ENCODE data around the gene NTNG1.
"Not testable (repeated sequence)": the region's sequence is repeated elsewhere in the genome, so short reads cannot be mapped to it uniquely, and the experiment has no call there.

Gene NTNG1

GRCh38 chr1:107140703-107141490 is at the start of gene NTNG1:
TSS of gene NTNG1 (plus strand) at chr1:107141039.
- no peak for DNase-seq (ENCODE audit: low read depth in 2 of 2)

- DNase-seq (ENCODE audit: low read depth in 2 of 2), result no peak
Observed at GRCh38 chr1:107091418-107091817, 49.4 kb upstream of the NTNG1 start.

- DNase-seq (ENCODE audit: low read depth in 2 of 2), result not testable (repeated sequence)
Observed at GRCh38 chr1:107093395-107093794, 47.4 kb upstream of the NTNG1 start.

- no peak for DNase-seq (ENCODE audit: low read depth in 2 of 2)
Observed at GRCh38 chr1:107095647-107096046, 45.2 kb upstream of the NTNG1 start.

- no peak for DNase-seq (ENCODE audit: low read depth in 2 of 2)
Observed at GRCh38 chr1:107096690-107097089, 44.1 kb upstream of the NTNG1 start.

- no peak for DNase-seq (ENCODE audit: low read depth in 2 of 2)
Observed at GRCh38 chr1:107098961-107099360, 41.9 kb upstream of the NTNG1 start.

GRCh38 chr1:107100331-107100984 is 40.4 kb upstream of the NTNG1 start:
- DNase-seq (ENCODE audit: low read depth in 2 of 2), result peak; percentile 67 to 72

- DNase-seq (ENCODE audit: low read depth in 2 of 2), result no peak
Observed at GRCh38 chr1:107105914-107106313, 34.9 kb upstream of the NTNG1 start.

- peak; percentile 58 to 62 for DNase-seq (ENCODE audit: low read depth in 2 of 2)
Observed at GRCh38 chr1:107110326-107110725, 30.5 kb upstream of the NTNG1 start.

GRCh38 chr1:107116306-107116790 is 24.5 kb upstream of the NTNG1 start:
- no peak for DNase-seq (ENCODE audit: low read depth in 2 of 2)

- DNase-seq (ENCODE audit: low read depth in 2 of 2), result no peak
Observed at GRCh38 chr1:107122225-107122624, 18.6 kb upstream of the NTNG1 start.

- no peak for DNase-seq (ENCODE audit: low read depth in 2 of 2)
Observed at GRCh38 chr1:107123741-107124140, 17.1 kb upstream of the NTNG1 start.

- DNase-seq (ENCODE audit: low read depth in 2 of 2), result no peak
Observed at GRCh38 chr1:107124694-107125093, 16.1 kb upstream of the NTNG1 start.

- no peak for DNase-seq (ENCODE audit: low read depth in 2 of 2)
Observed at GRCh38 chr1:107132195-107132594, 8.6 kb upstream of the NTNG1 start.

GRCh38 chr1:107132780-107133179 is 8.1 kb upstream of the NTNG1 start:
- no peak for DNase-seq (ENCODE audit: low read depth in 2 of 2)

GRCh38 chr1:107135463-107135862 is 5.4 kb upstream of the NTNG1 start:
- no peak for DNase-seq (ENCODE audit: low read depth in 2 of 2)

GRCh38 chr1:107138166-107138565 is 2.7 kb upstream of the NTNG1 start:
- DNase-seq (ENCODE audit: low read depth in 2 of 2), result no peak

GRCh38 chr1:107138767-107139445 is 1.9 kb upstream of the NTNG1 start:
- no peak for DNase-seq (ENCODE audit: low read depth in 2 of 2)

- peak; percentile 52 to 64 for DNase-seq (ENCODE audit: low read depth in 2 of 2)
Observed at GRCh38 chr1:107139833-107140702, 771 bp upstream of the NTNG1 start.

- no peak for DNase-seq (ENCODE audit: low read depth in 2 of 2)
Observed at GRCh38 chr1:107141491-107142126, 770 bp downstream of the NTNG1 start.

GRCh38 chr1:107142140-107142542 is 1.3 kb downstream of the NTNG1 start:
- DNase-seq (ENCODE audit: low read depth in 2 of 2), result peak in 1 of 2 experiments; percentile 52

Data from fibroblast of skin of left biceps (primary cell).